Astrocyte of the spinal cord (primary cell): ENCODE data around the gene ABT1.
A peak's percentile ranks its signal among the peaks of the same experiment; 100 is the strongest.

Experiments used
- DNase-seq: peaks from one replicate; pipeline ENCODE4 v3.0.0; 2011; ENCODE audit warnings: low read depth, low spot score
- H3K4me3 ChIP-seq: 2 replicates; pipeline ENCODE4 v1.5.1; 2011; ENCODE audit warnings: low read depth, mild to moderate bottlenecking, low read length, moderate library complexity
- CTCF ChIP-seq: IDR thresholded peaks from 2 replicates; pipeline ENCODE4 v1.5.1; 2012; ENCODE audit warnings: low read depth, mild to moderate bottlenecking, low read length, inconsistent platforms
- in situ Hi-C: cut with HindIII; loops from 2 replicates; pipeline ENCODE4 v1.10.0; 2017; ENCODE audit warnings: low sequenced_read_pairs

Gene ABT1

GRCh38 chr6:26553635-26554446, 42.9 kb upstream of the ABT1 start:
- peak; percentile 96 for DNase-seq
- peak overlapping the region; percentile 52 for H3K4me3 ChIP-seq
- TF ChIP-seq CTCF, result no peak
- in situ Hi-C loops, result no loop called here

- H3K4me3 ChIP-seq, result peak overlapping the region; percentile 52
- in situ Hi-C loops, result no loop called here
- DNase-seq, result no peak
- TF ChIP-seq CTCF, result no peak
Measured at GRCh38 chr6:26554447-26554696, 42.4 kb upstream of the ABT1 start.

- DNase-seq, result peak; percentile 80
- H3K4me3 ChIP-seq, result peak overlapping the region; percentile 52
- in situ Hi-C loops, result no loop called here
- no peak for TF ChIP-seq CTCF
Measured at GRCh38 chr6:26554697-26555504, 41.9 kb upstream of the ABT1 start.

GRCh38 chr6:26555505-26556262, 41.1 kb upstream of the ABT1 start:
- H3K4me3 ChIP-seq, result peak overlapping the region; percentile 52
- in situ Hi-C loops, result no loop called here
- DNase-seq, result peak; percentile 64
- TF ChIP-seq CTCF, result no peak

GRCh38 chr6:26556263-26557070, 40.3 kb upstream of the ABT1 start:
- peak overlapping the region; percentile 52 for H3K4me3 ChIP-seq
- TF ChIP-seq CTCF, result no peak
- in situ Hi-C loops, result no loop called here
- peak; percentile 86 for DNase-seq
